Medulla oblongata (tissue), 1 donor: ENCODE results near the gene VMO1.
A peak's percentile ranks its signal among the peaks of the same experiment; 100 is the strongest.
"Not testable (repeated sequence)": the region's sequence is repeated elsewhere in the genome, so short reads cannot be mapped to it uniquely, and the experiment has no call there.

Source experiments
- DNase-seq: peaks from one replicate; pipeline ENCODE4 v3.0.0-alpha.2; 2015; ENCODE audit errors: extremely low spot score

Gene VMO1, protein sequence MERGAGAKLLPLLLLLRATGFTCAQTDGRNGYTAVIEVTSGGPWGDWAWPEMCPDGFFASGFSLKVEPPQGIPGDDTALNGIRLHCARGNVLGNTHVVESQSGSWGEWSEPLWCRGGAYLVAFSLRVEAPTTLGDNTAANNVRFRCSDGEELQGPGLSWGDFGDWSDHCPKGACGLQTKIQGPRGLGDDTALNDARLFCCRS

DNA sequence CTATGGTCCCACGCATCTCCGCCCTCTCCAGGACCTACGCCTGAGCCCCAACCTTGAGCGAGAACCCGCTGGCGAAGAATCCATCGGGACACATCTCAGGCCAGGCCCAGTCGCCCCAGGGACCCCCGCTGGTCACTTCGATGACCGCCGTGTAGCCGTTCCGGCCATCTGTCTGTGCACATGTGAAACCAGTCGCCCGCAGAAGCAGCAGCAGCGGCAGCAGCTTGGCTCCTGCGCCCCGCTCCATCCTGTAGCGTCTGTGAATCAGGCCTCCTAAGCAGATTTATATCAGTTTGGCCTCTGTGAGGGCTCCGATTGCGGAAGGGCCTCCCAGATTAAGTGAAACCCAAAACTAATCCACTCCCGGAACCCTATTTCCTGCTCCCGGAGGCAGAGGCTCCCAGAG lies at the start of gene VMO1:
VMO1 (minus strand) TSS at position 259 of the 406 bp plus-strand sequence; CDS start at position 247, 12 bp downstream.
- DNase-seq = peak; percentile 11

DNA sequence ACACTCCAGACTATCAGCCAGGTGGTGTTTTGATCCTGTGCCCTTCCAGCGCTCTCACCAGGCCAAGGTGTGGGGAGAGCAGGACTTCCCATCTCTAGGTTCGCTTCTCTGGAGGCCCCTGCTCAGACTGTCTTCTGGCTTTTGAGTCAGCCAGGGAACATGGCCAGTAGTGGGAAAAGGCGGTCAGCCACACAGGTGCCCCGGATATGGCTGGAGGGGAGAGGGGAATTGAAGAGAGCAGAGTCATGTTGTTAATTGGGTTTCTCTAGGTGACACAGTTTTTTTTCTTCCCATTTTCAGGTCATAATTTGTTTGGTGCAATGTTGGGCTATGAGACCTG lies 48.5 kb upstream of the VMO1 start:
- DNase-seq = no peak

DNA sequence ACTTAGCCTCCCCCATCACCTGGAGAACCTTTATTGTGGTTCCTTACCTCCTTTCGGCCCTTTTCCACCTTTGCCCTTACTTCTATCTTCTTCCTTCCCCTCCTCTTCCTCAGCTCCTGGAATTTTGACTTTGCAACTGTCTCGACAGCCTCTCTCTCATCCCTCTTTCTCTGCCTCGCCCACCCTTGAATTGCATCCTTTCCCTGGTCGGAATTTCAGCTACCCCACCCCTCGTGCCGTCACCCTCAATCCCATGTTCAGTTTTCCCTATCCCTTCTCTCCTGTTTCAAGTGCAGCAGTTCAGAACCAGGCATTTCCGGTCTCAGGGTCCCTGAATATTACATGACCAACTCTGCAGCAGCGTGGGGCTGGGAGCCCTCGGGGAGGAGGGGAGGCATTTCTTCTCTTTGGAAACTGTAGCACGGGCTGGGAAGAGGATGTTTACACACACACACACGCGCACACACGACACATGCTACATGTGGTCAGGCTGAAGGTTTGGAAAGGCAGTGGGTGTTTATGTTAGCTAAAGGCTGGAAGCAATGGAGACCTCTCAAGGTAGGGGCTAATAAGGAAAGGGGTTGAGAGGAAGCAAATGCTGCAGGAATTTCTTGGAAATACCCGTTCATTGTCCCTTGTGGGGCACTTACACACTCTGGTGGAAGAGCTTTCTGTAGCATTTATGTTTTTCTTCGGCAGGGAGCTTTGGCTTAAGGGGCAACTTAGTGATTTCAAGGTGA lies 47.9 kb upstream of the VMO1 start:
- peak; percentile 60 for DNase-seq

DNA sequence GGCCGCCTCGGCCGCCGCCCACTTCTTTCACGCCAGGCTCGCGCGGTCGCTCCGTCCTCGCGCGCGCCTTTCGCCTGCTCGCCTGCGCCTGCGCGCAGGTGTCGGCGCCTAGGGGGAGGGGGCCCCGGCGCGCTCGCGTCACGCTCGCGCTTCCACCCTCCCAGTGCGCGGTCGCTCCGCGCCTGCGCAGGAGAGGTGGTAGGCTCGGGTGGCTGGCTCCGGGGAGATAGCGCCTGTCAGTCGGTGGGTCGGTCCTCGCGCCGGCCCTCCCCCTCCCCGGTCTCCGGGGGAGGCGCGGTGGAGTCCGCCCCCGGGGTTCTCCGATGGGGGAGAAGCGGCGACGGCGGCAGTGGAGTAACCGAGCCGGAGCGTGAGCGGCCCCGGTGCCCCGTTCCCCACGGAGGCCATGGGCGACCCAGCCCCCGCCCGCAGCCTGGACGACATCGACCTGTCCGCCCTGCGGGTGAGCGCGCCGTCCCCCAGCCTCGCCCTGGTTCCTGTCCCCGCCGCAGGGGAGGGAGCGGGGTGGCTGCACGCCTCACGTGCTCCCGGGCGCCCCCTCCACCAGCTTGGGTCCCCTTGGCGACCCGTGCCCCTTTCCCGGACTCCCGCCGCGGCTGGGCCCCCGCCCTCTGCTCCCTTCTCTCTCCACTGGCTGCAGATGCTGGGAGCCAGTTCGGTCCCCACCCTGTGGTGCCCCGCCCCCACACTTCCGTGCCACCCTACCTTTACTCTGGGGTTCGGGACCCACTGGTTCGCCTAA lies 47.2 kb upstream of the VMO1 start, which contains the start of gene MINK1:
MINK1 (plus strand) TSS at position 163 of the 763 bp plus-strand sequence; CDS start at position 407, 244 bp downstream.
- peak; percentile 96 for DNase-seq

DNA sequence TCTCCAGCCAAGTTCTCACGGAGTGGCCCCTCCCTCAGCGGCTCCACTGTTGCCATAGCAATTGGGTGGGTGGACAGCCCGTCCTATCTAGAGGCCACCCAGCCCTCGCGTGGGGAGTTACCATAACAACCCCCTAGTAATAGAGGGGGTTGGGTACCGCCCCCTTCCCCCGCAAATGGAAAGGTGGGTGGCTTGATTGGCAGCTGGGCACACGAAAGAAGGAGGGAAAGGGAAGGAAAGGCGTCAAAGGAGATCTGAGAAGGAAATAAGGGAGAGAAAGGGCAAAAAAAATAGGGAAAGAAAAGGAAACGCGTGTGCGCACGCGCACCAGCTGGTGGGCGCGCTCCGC lies 46.6 kb upstream of the VMO1 start:
- not testable (repeated sequence) for DNase-seq

DNA sequence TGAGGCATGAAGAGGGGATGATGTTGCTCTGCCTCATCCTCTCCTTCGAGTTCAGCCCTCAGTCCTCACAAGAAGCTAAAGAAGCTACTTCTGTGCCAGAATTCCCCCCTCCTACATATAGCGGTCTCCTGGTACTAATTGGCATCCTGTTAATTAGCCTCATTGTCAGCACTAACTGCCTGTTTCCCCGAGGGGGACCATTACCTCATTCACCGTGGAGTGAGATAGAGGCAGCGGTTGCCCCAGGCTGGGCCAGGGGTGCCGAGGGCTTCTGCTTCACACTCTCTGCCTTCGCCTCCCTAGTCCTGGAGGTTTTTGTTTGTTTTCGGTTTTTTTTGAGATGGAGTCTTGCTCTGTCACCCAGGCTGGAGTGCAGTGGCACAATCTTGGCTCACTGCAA lies 41.2 kb upstream of the VMO1 start:
- no peak for DNase-seq

DNA sequence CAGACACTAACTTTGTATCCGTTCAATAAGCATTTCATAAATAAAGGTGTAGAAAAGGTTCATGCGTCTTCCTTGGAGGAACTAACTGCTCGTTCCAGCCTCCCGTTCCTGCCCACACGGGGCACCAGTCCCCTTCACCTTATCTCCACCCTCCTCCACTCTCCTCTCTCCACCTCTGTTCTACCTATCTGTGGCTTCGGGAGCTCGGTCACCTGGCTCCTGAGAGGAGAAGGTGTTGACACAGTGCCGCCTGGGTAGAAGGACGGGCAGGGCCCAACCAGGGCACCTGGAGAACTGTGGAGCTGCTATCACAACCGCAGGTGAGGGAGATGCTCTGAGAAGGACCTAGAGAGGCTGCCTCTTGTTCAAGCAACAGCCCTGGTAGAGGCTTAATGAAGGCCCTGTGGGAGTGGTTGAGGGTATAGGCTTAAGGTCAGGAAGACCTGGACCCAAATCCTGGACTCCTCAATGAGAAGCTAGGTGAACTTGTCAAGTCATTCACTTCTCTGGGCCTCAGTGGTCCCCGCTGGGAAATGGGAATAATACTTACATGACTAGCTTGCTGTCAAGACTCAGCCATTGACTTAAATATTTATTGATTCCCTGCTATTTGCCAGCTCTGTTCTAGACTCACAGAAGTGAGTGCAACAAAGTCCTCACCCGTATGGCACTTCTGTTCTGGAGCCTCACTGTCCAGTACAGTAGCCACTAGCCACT lies 37.4 kb upstream of the VMO1 start:
- DNase-seq = no peak

DNA sequence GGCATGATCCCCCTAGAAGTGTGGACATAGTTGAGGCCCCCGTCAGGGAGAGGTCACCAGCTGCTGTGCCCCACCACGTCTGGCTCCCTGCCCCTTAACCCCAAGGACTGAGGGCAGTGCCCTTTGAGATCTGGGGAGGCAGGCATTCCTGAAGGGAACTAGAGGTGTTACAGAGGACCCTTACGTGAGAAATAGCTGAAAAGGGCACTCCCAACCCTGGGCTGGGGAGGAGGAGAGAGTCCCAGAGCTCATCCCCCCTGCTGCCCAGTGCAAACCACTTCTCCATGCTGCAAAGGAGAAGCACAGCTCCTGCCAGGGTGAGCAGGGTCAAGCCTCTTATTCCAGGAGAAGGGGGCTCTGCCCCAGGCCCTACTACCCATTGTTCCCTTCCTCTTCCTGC lies 36.7 kb upstream of the VMO1 start:
- DNase-seq = no peak

DNA sequence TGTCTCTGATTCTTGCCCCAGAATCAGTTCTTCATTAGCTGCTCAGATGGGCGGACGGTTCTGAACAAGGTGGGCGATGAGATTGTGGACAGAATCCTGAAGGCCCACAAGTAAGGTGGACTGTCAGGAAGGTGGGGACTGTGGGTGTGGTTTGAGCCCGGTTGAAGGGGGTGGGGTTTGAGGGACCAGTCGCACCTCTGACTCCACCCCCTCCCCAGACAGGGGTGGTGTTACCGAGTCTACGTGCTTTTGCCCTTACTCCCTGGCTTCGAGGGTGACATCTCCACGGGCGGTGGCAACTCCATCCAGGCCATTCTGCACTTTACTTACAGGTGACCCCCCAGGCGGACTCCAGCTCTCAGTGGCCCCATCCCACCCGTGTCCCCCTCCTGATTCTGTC lies 32.1 kb upstream of the VMO1 start:
- DNase-seq = no peak

DNA sequence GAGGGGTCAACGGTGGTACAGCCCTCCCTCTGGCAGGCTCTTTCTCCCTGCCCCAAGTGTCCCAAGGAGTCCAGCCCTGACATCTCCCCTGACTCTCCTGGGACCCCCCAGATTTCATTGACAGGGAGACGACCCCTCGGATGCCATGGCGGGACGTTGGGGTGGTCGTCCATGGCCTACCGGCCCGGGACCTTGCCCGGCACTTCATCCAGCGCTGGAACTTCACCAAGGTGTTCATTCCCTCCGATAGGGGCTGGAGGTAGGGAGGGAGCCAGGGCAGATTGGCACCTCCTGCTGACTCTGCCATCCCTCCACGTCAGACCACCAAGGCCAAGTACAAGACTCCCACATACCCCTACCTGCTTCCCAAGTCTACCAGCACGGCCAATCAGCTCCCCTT lies 30.7 kb upstream of the VMO1 start:
- no peak for DNase-seq

DNA sequence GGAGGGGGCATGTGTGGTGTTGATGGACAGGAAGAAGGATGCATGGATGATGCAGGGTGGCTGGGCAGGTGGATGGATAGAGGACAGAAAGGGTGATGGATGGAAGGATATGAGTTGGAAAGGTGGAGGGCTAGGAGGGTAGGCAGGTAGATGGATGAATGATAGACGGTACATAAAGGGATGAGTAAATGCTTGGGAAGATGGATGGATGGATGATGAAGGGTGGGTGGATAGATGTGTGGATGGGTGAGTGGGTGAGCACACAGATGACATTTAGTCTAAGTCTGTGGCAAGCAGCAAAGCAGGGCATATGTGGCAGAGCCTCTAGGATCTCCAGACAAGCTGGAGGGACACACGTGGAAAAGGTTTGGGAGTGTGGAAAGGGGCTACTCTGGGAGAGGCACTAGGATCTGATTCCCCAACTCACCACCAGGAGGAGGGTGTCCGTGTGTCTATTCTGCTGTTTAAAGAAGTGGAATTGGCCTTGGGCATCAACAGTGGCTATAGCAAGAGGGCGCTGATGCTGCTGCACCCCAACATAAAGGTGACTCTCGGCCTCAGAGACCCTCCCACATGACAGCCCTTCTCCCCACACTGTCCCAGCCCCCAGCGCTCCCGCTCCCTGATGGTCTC lies 29.0 kb upstream of the VMO1 start:
- no peak for DNase-seq

DNA sequence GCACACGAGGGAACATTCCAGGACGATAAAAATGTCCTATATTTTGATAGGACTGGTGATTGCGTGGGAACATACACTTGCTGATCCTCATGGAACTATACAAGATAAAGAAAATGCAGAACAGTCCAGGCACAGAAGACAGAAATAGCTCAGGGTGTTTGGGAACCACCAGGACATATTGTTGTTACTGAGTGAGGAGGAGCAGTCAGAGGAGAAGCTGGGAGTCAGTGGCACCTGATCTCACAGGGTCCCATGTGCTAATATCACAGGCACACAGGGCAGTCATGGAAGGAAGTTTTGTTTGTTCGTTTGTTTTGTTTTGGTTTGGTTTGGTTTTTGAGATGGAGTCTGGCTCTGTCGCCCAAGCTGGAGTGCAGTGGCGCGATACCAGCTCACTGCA lies 26.5 kb upstream of the VMO1 start:
- no peak for DNase-seq

DNA sequence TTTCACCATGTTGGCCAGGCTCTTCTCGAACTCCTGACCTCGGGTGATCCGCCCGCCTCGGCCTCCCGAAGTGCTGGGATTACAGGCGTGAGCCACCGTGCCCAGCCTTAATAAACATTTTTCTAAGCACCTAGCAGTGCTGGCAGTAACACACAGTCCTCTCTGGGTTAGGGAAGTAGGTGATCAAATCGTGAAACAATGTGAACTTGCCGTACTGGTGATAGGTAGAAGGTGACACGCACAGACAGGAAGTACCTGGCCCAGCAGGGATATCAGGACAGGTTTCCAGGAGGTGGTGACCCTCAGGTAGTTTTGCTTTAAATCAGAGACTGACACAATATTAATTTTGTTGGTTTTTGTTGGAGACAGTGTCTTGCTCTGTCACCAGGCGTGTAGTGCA lies 25.3 kb upstream of the VMO1 start:
- DNase-seq = no peak

DNA sequence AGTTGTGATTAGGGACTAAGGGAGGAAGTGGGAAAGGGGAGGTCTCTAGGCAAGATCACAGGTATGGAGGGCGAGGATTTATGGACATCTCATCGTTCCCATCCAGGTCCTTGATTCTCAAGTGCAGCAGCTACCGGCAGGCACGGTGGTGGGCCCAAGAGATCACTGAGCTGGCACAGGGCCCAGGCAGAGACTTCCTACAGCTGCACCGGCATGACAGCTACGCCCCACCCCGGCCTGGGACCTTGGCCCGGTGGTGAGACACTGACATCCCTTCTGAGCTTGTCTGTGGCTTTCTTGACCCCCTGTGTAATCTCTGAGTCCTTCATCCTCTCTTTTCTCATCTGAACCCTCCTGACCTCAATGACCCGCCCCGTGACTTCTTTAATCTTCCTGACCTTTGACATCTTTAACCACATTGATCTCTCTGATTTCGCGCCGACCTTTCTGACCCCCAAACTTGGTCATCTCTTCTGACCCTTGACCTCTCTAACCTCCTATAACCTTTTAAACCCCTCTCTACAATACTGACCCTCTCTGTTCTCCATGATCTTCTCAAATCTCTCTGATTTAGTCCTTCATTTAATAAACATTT lies 24.6 kb upstream of the VMO1 start:
- DNase-seq = no peak

DNA sequence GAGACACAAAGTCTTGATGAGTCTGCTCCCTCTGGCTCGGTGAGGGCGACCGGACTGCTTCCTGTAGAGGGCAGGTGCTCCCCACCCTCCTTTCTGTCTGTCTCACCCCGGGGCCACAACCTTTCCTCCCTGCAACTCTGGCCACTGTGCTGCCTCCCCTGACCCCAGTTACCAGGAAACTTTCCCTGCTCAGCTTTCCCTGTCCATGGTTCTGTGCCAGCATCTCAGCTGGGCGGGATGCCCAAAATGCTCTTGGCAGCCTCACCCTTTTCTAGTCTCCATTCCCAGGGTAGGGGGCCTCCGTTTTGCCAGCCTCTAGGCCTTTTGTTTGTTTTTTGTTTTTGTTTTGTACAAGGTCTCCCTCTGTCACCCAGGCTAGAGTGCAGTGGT lies 22.2 kb upstream of the VMO1 start:
- peak; percentile 83 for DNase-seq

DNA sequence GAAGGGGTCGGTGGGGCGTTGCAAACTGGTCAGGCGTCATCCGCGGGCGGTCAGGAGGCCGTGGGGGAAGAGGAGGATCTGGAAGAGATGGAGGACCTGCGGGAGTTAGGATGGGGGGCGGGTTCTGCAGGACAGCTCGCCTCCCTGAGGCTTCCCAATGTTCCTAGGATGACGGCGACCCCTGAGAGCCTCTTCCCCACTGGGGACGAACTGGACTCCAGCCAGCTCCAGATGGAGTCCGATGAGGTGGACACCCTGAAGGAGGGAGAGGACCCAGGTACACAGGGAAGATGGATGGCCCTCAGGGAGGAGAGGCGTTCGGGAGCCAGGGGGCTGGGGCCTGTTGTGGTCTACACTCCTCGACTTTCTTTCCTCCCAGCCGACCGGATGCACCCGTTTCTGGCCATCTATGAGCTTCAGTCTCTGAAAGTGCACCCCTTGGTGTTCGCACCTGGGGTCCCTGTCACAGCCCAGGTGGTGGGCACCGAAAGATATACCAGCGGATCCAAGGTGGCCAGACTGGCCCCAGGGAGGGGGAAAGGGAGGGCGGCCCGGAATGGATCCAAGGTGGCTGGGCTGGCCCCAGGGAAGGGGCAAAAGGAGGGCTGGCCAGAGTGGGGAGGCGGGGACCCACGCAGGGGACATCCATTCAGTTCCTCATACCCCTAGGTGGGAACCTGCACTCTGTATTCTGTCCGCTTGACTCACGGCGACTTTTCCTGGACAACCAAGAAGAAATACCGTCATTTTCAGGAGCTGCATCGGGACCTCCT lies 21.6 kb upstream of the VMO1 start:
- DNase-seq = no peak

DNA sequence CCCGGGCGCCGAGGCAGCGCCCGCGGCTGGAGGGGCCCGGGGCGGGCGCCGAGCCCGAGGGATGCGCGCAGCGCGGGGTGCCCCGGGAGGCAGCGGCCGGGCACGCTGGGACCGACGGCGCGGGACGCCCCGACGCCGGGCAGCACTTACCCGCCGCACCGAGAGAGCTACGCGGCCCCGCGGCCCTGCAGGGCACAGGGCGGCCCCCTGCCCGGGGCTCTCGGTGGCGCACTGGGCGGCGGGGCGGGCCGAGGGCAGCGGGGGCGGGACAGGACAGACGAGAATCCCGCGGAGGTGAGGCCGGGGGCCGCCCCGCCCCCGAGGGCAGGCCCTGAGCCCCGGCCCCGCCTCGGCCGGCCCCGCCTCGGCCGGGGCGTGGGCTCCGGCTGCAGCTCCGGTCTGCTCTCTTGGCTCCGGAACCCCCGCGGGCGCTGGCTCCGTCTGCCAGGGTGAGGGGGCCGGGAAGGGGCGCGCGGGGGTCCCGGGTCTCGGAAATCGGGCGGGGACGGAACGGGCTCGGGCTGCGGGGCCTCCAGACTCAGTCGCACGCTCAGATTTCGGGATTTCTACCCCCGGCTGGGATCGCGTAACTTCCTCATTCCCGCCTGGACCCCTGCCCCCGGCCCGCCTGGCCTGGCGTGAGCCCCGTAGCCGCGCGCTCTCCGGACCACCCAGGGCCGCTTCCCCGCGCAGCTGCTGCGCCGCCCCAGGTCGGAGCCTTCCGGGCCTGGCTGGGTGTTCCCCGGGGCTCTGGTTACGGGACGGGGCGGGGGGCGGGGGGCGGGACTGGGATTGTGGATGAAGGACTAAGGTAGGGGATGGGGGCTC lies 20.8 kb upstream of the VMO1 start, which contains the start of gene PLD2:
PLD2 (plus strand) TSS at position 376 of the 828 bp plus-strand sequence. CDS start 621 bp downstream, outside the sequence.
- peak; percentile 89 for DNase-seq

DNA sequence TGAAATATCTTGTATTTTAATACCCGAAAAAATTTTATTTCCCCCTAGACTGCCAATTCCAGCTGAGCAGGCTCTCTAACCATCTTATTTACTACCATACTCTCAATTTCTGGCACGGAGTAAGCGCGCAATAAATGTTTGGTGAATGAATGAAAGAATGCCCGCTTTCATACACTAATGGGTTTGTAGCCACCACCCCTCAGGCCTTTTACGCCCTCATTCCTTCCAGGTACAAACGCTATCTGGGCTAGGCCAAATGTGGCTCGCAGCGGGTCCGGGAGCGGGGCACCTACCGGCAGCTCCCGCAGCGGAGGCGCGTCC lies 20.3 kb upstream of the VMO1 start:
- no peak for DNase-seq

DNA sequence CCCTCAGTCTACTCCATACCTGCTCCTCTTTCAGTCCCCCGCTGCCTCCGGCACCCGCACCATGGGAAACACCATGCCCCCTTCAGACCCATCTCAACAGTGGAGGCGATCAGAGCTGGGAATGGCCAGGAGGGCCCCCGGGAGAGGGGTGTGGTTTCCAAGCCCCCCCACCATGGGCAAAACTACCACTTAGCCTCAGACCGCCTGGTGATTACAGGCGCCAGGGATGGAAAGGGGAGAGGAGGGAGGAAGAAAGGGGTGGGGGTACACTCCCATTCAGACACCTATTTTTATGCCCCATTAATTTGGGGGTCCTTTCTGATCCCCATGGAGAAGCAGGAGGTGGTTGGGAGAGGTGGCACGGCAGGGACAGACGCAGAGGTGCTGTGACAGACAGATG lies 16.1 kb upstream of the VMO1 start, which contains the start of gene C17orf114:
C17orf114 (minus strand) TSS at position 101 of the 400 bp plus-strand sequence.
- DNase-seq = no peak
